PC-3 (cell line): ENCODE measurements around the gene RPL9. TPM values are rescaled to one million over a fixed set of nuclear protein-coding genes. Genes with fewer than 3 reads are reported as not detected.
"Not testable (repeated sequence)": the region's sequence is repeated elsewhere in the genome, so short reads cannot be mapped to it uniquely, and the experiment has no call there.

Source experiments
- ATAC-seq: fragments of 200-7000 bp; cut with Tn5 transposase; 2 replicates; pipeline ENCODE4 v1.9.1; 2020; ENCODE audit warnings: mild to moderate bottlenecking, moderate library complexity
- BruUV-seq: library from RNA; stranded (reverse); fragments of 400-500 nt; replicated peaks from 2 replicates; lab custom pipeline; 2021; lab: Mats Ljungman, UMichigan
- CTCF ChIA-PET: fragments of 300-600 bp; sonication (Branson Sonifier 250); formaldehyde crosslinking; loops from one replicate; lab custom pipeline; 2022; ENCODE audit warnings: antibody characterized with exemption; lab: Charles Lee
- POLR2A ChIA-PET: fragments of 300-600 bp; sonication (Branson Sonifier 250); formaldehyde crosslinking; loops from one replicate; lab custom pipeline; 2022; ENCODE audit warnings: antibody characterized with exemption; ENCODE audit not compliant: unreplicated experiment; lab: Charles Lee
- DNase-seq: peaks from one replicate; pipeline ENCODE4 v3.0.0-alpha.2; 2015
- H2AFZ ChIP-seq: fragments of 300-600 bp; sonication (generic); 2 replicates; pipeline ENCODE4 v1.6.0; 2016; ENCODE audit warnings: antibody characterized with exemption, low read length
- H3F3A ChIP-seq: fragments of 300-600 bp; sonication (generic); one replicate; pipeline ENCODE4 v1.6.0; 2017; ENCODE audit warnings: antibody characterized with exemption, low read length, control low read depth, mild to moderate bottlenecking; ENCODE audit not compliant: unreplicated experiment
- H3K27ac ChIP-seq: fragments of 300-600 bp; sonication (generic); 2 replicates; pipeline ENCODE4 v1.5.1; 2016; ENCODE audit warnings: mild to moderate bottlenecking, low read length
- H3K27me3 ChIP-seq: fragments of 300-600 bp; sonication (generic); 2 replicates; pipeline ENCODE4 v1.6.1; 2016; ENCODE audit warnings: low read length, mixed read lengths
- H3K36me3 ChIP-seq: fragments of 300-600 bp; sonication (generic); 2 replicates; pipeline ENCODE4 v1.6.1; 2016; ENCODE audit warnings: low read depth, mixed run types, low read length, mixed read lengths
- H3K4me1 ChIP-seq: fragments of 300-600 bp; sonication (generic); 2 replicates; pipeline ENCODE4 v1.5.1; 2016; ENCODE audit warnings: low read length; ENCODE audit not compliant: insufficient read depth
- H3K4me2 ChIP-seq: fragments of 300-600 bp; sonication (generic); 2 replicates; pipeline ENCODE4 v1.6.0; 2016; ENCODE audit warnings: low read length
- H3K4me3 ChIP-seq: fragments of 300-600 bp; sonication (generic); 2 replicates; pipeline ENCODE4 v1.5.1; 2016; ENCODE audit warnings: mild to moderate bottlenecking, low read length, mixed read lengths
- H3K79me2 ChIP-seq: fragments of 300-600 bp; sonication (generic); 2 replicates; pipeline ENCODE4 v1.6.1; 2017; ENCODE audit warnings: low read length, mixed read lengths
- H3K9ac ChIP-seq: fragments of 300-600 bp; sonication (generic); 2 replicates; pipeline ENCODE4 v1.6.0; 2016; ENCODE audit warnings: mild to moderate bottlenecking, low read length
- H3K9me2 ChIP-seq: fragments of 300-600 bp; sonication (generic); replicated peaks from 2 replicates; pipeline ENCODE4 v1.6.1; 2016; ENCODE audit warnings: mixed run types, low read length, mixed read lengths
- H3K9me3 ChIP-seq: fragments of 300-600 bp; sonication (generic); 2 replicates; pipeline ENCODE4 v1.6.1; 2016; ENCODE audit warnings: low read length, mixed read lengths
- H4K20me1 ChIP-seq: fragments of 300-600 bp; sonication (generic); 2 replicates; pipeline ENCODE4 v1.6.1; 2016; ENCODE audit warnings: low read length, mixed read lengths
- EZH2 ChIP-seq: fragments of 300-600 bp; sonication (generic); IDR thresholded peaks from one replicate; pipeline ENCODE4 v1.6.1; 2017; ENCODE audit warnings: antibody characterized with exemption, mild to moderate bottlenecking, low read length; ENCODE audit not compliant: unreplicated experiment
- EZH2phosphoT487 ChIP-seq: fragments of 300-600 bp; sonication (generic); IDR thresholded peaks from 2 replicates; pipeline ENCODE4 v1.6.1; 2018; ENCODE audit warnings: mild to moderate bottlenecking, antibody characterized with exemption, low read length, borderline replicate concordance
- intact Hi-C: fragments of 100-400 bp; cut with micrococcal nuclease; formaldehyde crosslinking; loops from 2 replicates; pipeline ENCODE4 v1.9.0; 2023
- total RNA-seq: library from RNA; depleted of rRNA; stranded (reverse); fragments of >200 nt; gene quantifications from 2 replicates; pipeline ENCODE4 v1.2.3, GENCODE V29; 2014
- TF ChIP-seq, protein P1 (sequence below): fragments of 300-600 bp; sonication (generic); conservative IDR thresholded peaks from 2 replicates; pipeline ENCODE4 v1.5.1; 2017; ENCODE audit warnings: antibody characterized with exemption, low read depth, mild to moderate bottlenecking, low read length

The RPL9 gene
- total RNA-seq, 1 experiment from 2014 or later = 1,298 TPM

- Histone ChIP-seq H3K36me3 (no peaks in the 10 kb centered on the region), H2AFZ (no peak overlapping the region), H3K4me1 (peaks cover 5% of the 10 kb centered on the region; the same call in 1 of the 2 replicates), H3K79me2 (no peaks in the 10 kb centered on the region), H3K4me2 (no peak overlapping the region), H3K27ac (no peak overlapping the region), H3K4me3 (no peak overlapping the region), H3K9me2 (no peaks in the 10 kb centered on the region), H3F3A (no peaks in the 10 kb centered on the region), H3K9ac (no peak overlapping the region), H4K20me1 (no peaks in the 10 kb centered on the region), H3K27me3 (no peaks in the 10 kb centered on the region), H3K9me3 (no peaks in the 10 kb centered on the region)
- ChIA-PET CTCF (no interaction called here), POLR2A (no interaction called here)
- intact Hi-C loops = no loop called here
- TF ChIP-seq EZH2phosphoT487 (no peak), EZH2 (no peak)
- TF ChIP-seq, protein P1, sequence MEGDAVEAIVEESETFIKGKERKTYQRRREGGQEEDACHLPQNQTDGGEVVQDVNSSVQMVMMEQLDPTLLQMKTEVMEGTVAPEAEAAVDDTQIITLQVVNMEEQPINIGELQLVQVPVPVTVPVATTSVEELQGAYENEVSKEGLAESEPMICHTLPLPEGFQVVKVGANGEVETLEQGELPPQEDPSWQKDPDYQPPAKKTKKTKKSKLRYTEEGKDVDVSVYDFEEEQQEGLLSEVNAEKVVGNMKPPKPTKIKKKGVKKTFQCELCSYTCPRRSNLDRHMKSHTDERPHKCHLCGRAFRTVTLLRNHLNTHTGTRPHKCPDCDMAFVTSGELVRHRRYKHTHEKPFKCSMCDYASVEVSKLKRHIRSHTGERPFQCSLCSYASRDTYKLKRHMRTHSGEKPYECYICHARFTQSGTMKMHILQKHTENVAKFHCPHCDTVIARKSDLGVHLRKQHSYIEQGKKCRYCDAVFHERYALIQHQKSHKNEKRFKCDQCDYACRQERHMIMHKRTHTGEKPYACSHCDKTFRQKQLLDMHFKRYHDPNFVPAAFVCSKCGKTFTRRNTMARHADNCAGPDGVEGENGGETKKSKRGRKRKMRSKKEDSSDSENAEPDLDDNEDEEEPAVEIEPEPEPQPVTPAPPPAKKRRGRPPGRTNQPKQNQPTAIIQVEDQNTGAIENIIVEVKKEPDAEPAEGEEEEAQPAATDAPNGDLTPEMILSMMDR = no peak
- BruUV-seq = no TSS peak
- ATAC-seq (no peak), DNase-seq (no peak)
Measured at GRCh38 chr4:39429476-39430334, 29.0 kb downstream of the RPL9 start.

GRCh38 chr4:39427520-39428114, 31.1 kb downstream of the RPL9 start:
- ChIA-PET POLR2A (interaction anchor here (0.6 to 1.1 kb wide), 2 partner anchors 22 to 107 kb away, joined by 4 to 8 read pairs; no protein-coding TSS in a partner anchor), CTCF (no interaction called here)
- Histone ChIP-seq H3K9me2 (no peaks in the 10 kb centered on the region), H3K27ac (no peak overlapping the region), H3K79me2 (no peaks in the 10 kb centered on the region), H3F3A (no peaks in the 10 kb centered on the region), H3K4me1 (peaks cover 5% of the 10 kb centered on the region; the same call in 1 of the 2 replicates), H3K9ac (no peak overlapping the region), H3K9me3 (no peaks in the 10 kb centered on the region), H3K36me3 (no peaks in the 10 kb centered on the region), H3K4me3 (peak overlapping the region; percentile 57), H4K20me1 (no peaks in the 10 kb centered on the region), H2AFZ (peak overlapping the region; percentile 76), H3K4me2 (peak overlapping the region; percentile 86), H3K27me3 (no peaks in the 10 kb centered on the region)
- intact Hi-C loops = no loop called here
- no TSS peak for BruUV-seq
- TF ChIP-seq EZH2phosphoT487 (no peak), EZH2 (no peak)
- TF ChIP-seq, protein P1 = no peak
- ATAC-seq = peak; percentile 90
- peak; percentile 66 for DNase-seq

GRCh38 chr4:39426728-39427127, 32.0 kb downstream of the RPL9 start:
- no peaks in the 10 kb centered on the region for H3K36me3 ChIP-seq
- ATAC-seq = no peak
- no peak overlapping the region for H2AFZ ChIP-seq
- H3K4me1 ChIP-seq = peaks cover 5% of the 10 kb centered on the region; the same call in 1 of the 2 replicates
- no peaks in the 10 kb centered on the region for H3K9me2 ChIP-seq
- no peaks in the 10 kb centered on the region for H3K79me2 ChIP-seq
- ChIA-PET POLR2A (no interaction called here), CTCF (no interaction called here)
- BruUV-seq = no TSS peak
- H3F3A ChIP-seq = no peaks in the 10 kb centered on the region
- intact Hi-C loops = no loop called here
- H3K27me3 ChIP-seq = no peaks in the 10 kb centered on the region
- H3K4me2 ChIP-seq = no peak overlapping the region
- TF ChIP-seq, protein P1 = no peak
- no peak for TF ChIP-seq EZH2
- no peak for TF ChIP-seq EZH2phosphoT487
- no peak overlapping the region for H3K4me3 ChIP-seq
- DNase-seq = no peak
- H4K20me1 ChIP-seq = no peaks in the 10 kb centered on the region
- H3K27ac ChIP-seq = no peak overlapping the region
- H3K9ac ChIP-seq = no peak overlapping the region
- H3K9me3 ChIP-seq = no peaks in the 10 kb centered on the region

GRCh38 chr4:39425297-39425696, 33.4 kb downstream of the RPL9 start:
- H3K9me2 ChIP-seq, H3K4me3 ChIP-seq, H3F3A ChIP-seq, intact Hi-C loops, H3K9ac ChIP-seq, BruUV-seq, POLR2A ChIA-PET, H3K9me3 ChIP-seq, H3K36me3 ChIP-seq, DNase-seq, H4K20me1 ChIP-seq, H3K4me1 ChIP-seq, H3K27ac ChIP-seq, H3K27me3 ChIP-seq, ATAC-seq, H2AFZ ChIP-seq, H3K79me2 ChIP-seq, CTCF ChIA-PET, H3K4me2 ChIP-seq: not testable (repeated sequence)
